DND-41 (cell line): Measurements from ENCODE around the gene PTPRN2.
A peak's percentile ranks its signal among the peaks of the same experiment; 100 is the strongest.

Source experiments
- ATAC-seq: fragments of 200-7000 bp; cut with Tn5 transposase; 3 replicates; pipeline ENCODE4 v1.9.1; 2021; ENCODE audit warnings: low read depth; ENCODE audit not compliant: insufficient read depth
- DNase-seq: peaks from one replicate; pipeline ENCODE4 v3.0.0-alpha.2; 2020
- H2AFZ ChIP-seq: 2 replicates; pipeline ENCODE4 v1.6.0; 2012; ENCODE audit warnings: low read depth, low read length
- H3K27ac ChIP-seq: 2 replicates; pipeline ENCODE4 v1.5.1; 2012; ENCODE audit warnings: low read length, inconsistent platforms
- H3K27me3 ChIP-seq: fragments of 200-600 bp; sonication (generic); 2 replicates; pipeline ENCODE4 v1.6.0; 2012; ENCODE audit warnings: low read length, mild to moderate bottlenecking, inconsistent platforms; ENCODE audit not compliant: insufficient read depth, poor library complexity
- H3K36me3 ChIP-seq: 2 replicates; pipeline ENCODE4 v1.5.1; 2012; ENCODE audit warnings: low read length, inconsistent platforms; ENCODE audit not compliant: insufficient read depth
- H3K4me1 ChIP-seq: 2 replicates; pipeline ENCODE4 v1.5.1; 2012; ENCODE audit warnings: mild to moderate bottlenecking, low read length; ENCODE audit not compliant: insufficient read depth
- H3K4me2 ChIP-seq: 2 replicates; pipeline ENCODE4 v1.6.0; 2012; ENCODE audit warnings: mild to moderate bottlenecking, moderate library complexity, low read length, inconsistent platforms; ENCODE audit not compliant: insufficient read depth
- H3K4me3 ChIP-seq, 2 experiments: fragments of 200-600 bp in 1 of 2; shearing (Covaris generic) in 1 of 2; 2 replicates each; pipeline ENCODE4 v1.5.1; 2012 to 2016; ENCODE audit warnings: inconsistent platforms in 2 of 2, low read length in 2 of 2, mild to moderate bottlenecking in 2 of 2, low read depth in 1 of 2, moderate library complexity in 1 of 2
- H3K79me2 ChIP-seq: 2 replicates; pipeline ENCODE4 v1.6.0; 2012; ENCODE audit warnings: low read length, inconsistent platforms; ENCODE audit not compliant: insufficient read depth
- H3K9ac ChIP-seq: 2 replicates; pipeline ENCODE4 v1.6.0; 2012; ENCODE audit warnings: low read depth, mild to moderate bottlenecking, inconsistent platforms, low read length, moderate library complexity
- H3K9me3 ChIP-seq: 2 replicates; pipeline ENCODE4 v1.5.1; 2012; ENCODE audit warnings: low read length, moderate library complexity, mild to moderate bottlenecking, inconsistent platforms; ENCODE audit not compliant: insufficient read depth, severe bottlenecking
- H4K20me1 ChIP-seq: 2 replicates; pipeline ENCODE4 v1.6.0; 2012; ENCODE audit warnings: low read length; ENCODE audit not compliant: insufficient read depth
- EZH2 ChIP-seq: IDR thresholded peaks from 3 replicates; pipeline ENCODE4 v1.6.1; 2012; ENCODE audit warnings: borderline replicate concordance, low read depth, mild to moderate bottlenecking, moderate library complexity, low read length, inconsistent platforms; ENCODE audit not compliant: severe bottlenecking
- TF ChIP-seq, protein P1 (sequence below): IDR thresholded peaks from 2 replicates; pipeline ENCODE4 v1.5.1; 2012; ENCODE audit warnings: borderline replicate concordance, low read length, moderate library complexity, mild to moderate bottlenecking; ENCODE audit not compliant: poor library complexity, severe bottlenecking; ENCODE audit errors: extremely low read depth

Gene PTPRN2

DNA sequence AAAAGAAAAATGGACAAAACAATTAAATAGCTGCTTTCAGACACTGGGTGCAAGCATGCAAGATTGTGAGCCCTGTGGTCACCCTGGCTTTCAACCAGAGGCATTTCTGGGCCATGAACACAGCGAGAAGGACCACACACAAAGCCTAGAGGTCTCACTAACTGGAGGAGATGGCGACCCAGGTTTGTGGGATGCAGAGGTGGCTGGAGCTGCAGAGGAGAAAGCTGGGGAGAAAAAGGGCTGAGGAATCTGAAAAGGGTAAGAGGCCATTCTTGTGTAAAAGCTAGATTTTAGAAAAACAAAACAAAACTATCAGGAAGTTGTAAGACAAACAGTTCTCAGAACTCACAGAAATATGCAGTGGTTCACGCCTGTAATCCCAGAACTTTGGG is 30.1 kb upstream of the PTPRN2 start:
- DNase-seq = no peak
- H3K9ac ChIP-seq = no peak overlapping the region
- TF ChIP-seq EZH2 = no peak
- TF ChIP-seq, protein P1, sequence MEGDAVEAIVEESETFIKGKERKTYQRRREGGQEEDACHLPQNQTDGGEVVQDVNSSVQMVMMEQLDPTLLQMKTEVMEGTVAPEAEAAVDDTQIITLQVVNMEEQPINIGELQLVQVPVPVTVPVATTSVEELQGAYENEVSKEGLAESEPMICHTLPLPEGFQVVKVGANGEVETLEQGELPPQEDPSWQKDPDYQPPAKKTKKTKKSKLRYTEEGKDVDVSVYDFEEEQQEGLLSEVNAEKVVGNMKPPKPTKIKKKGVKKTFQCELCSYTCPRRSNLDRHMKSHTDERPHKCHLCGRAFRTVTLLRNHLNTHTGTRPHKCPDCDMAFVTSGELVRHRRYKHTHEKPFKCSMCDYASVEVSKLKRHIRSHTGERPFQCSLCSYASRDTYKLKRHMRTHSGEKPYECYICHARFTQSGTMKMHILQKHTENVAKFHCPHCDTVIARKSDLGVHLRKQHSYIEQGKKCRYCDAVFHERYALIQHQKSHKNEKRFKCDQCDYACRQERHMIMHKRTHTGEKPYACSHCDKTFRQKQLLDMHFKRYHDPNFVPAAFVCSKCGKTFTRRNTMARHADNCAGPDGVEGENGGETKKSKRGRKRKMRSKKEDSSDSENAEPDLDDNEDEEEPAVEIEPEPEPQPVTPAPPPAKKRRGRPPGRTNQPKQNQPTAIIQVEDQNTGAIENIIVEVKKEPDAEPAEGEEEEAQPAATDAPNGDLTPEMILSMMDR = no peak

GRCh38 chr7:158616050-158616449 is 28.4 kb upstream of the PTPRN2 start:
- DNase-seq = no peak
- H3K27ac ChIP-seq = no peak overlapping the region
- no peak overlapping the region for H2AFZ ChIP-seq
- H3K4me2 ChIP-seq = no peak overlapping the region
- H3K9me3 ChIP-seq = no peaks in the 10 kb centered on the region
- no peaks in the 10 kb centered on the region for H3K27me3 ChIP-seq
- no peaks in the 10 kb centered on the region for H3K4me1 ChIP-seq
- H3K9ac ChIP-seq = no peak overlapping the region
- no peaks in the 10 kb centered on the region for H4K20me1 ChIP-seq
- no peak for ATAC-seq
- H3K4me3 ChIP-seq = no peak overlapping the region
- peaks cover 47% of the 10 kb centered on the region for H3K36me3 ChIP-seq
- TF ChIP-seq, protein P1 = no peak
- no peak for TF ChIP-seq EZH2
- H3K79me2 ChIP-seq = no peaks in the 10 kb centered on the region

More for the DNA sequence above, 30.1 kb upstream of the PTPRN2 start:
- Histone ChIP-seq H4K20me1 (no peaks in the 10 kb centered on the region), H2AFZ (no peak overlapping the region), H3K36me3 (peaks cover 39% of the 10 kb centered on the region), H3K4me3 (no peak overlapping the region), H3K9me3 (no peaks in the 10 kb centered on the region), H3K4me1 (no peaks in the 10 kb centered on the region), H3K27ac (no peak overlapping the region), H3K27me3 (no peaks in the 10 kb centered on the region), H3K4me2 (no peak overlapping the region), H3K79me2 (no peaks in the 10 kb centered on the region)
- no peak for ATAC-seq

DNA sequence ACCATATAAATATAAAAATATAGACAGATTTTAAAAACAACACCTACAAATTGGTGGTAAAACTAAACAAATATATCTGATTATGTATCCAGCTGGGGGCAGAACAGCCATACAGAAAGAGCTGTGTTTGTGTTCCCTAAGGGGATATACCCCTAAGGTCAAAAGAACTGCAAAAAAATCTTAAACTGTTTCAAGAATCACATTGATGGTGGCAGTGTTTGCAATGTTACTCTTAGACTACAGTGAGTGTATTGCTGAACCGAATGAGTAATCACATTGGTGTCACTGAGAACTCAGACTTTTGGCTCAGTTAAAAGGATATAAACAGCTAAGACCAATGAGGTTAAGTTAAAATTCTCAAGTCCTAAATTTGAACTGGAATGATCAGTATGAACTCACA is 27.1 kb upstream of the PTPRN2 start:
- no peak overlapping the region for H3K9ac ChIP-seq
- DNase-seq = no peak
- no peak for TF ChIP-seq EZH2
- TF ChIP-seq, protein P1 = no peak

GRCh38 chr7:158613481-158613880 is 25.9 kb upstream of the PTPRN2 start:
- H3K4me1 ChIP-seq = no peaks in the 10 kb centered on the region
- no peak overlapping the region for H2AFZ ChIP-seq
- no peaks in the 10 kb centered on the region for H3K27me3 ChIP-seq
- no peak overlapping the region for H3K4me2 ChIP-seq
- no peaks in the 10 kb centered on the region for H3K79me2 ChIP-seq
- H4K20me1 ChIP-seq = no peaks in the 10 kb centered on the region
- ATAC-seq (peak; percentile 35; the same call in 1 of the 3 replicates), DNase-seq (no peak)
- no peak overlapping the region for H3K27ac ChIP-seq
- peaks cover 58% of the 10 kb centered on the region; the same call in 1 of the 2 replicates for H3K36me3 ChIP-seq
- no peak for TF ChIP-seq EZH2
- TF ChIP-seq, protein P1 = no peak
- no peaks in the 10 kb centered on the region for H3K9me3 ChIP-seq
- no peak overlapping the region for H3K9ac ChIP-seq
- no peak overlapping the region for H3K4me3 ChIP-seq

More for the DNA sequence above, 27.1 kb upstream of the PTPRN2 start:
- H2AFZ ChIP-seq = no peak overlapping the region
- no peak overlapping the region for H3K4me2 ChIP-seq
- no peak overlapping the region for H3K27ac ChIP-seq
- H3K9me3 ChIP-seq = no peaks in the 10 kb centered on the region
- peaks cover 55% of the 10 kb centered on the region for H3K36me3 ChIP-seq
- ATAC-seq = no peak
- H3K27me3 ChIP-seq = no peaks in the 10 kb centered on the region
- no peaks in the 10 kb centered on the region for H3K79me2 ChIP-seq
- H3K4me3 ChIP-seq = no peak overlapping the region
- no peaks in the 10 kb centered on the region for H3K4me1 ChIP-seq
- no peaks in the 10 kb centered on the region for H4K20me1 ChIP-seq
